Frontal cortex (tissue), 1 donor: ENCODE results near the gene HDAC3. TPM values are rescaled to one million over a fixed set of nuclear protein-coding genes. Genes with fewer than 3 reads are reported as not detected.

Experiments
- small RNA-seq: library from RNA; depleted of rRNA; stranded (forward); fragments of <200 nt; gene quantifications from one replicate; pipeline ENCODE3, GENCODE V24; 2014
- total RNA-seq: library from RNA; depleted of rRNA; stranded (reverse); fragments of >200 nt; gene quantifications from one replicate; pipeline ENCODE4 v1.2.3, GENCODE V29; 2014

Gene HDAC3
- total RNA-seq, 1 donor from 2014 or later: 44.8 TPM

Small RNAs within 50 kb of the gene (small RNA-seq; reads per million reads assigned to genes)
- not detected for gene RPS27AP10

Other genes starting within 250 kb of the HDAC3 start
- 8.6 TPM for gene PCDHGB4, start 249.2 kb downstream of the HDAC3 start, total RNA-seq
- gene PCDHGA8, start 244.2 kb downstream of the HDAC3 start, total RNA-seq: 5.7 TPM
- gene PCDHGB5, start 238.9 kb downstream of the HDAC3 start, total RNA-seq: 13.0 TPM
- gene PCDHGA9, start 234.1 kb downstream of the HDAC3 start, total RNA-seq: 6.9 TPM
- 9.8 TPM for gene PCDHGB6, start 228.8 kb downstream of the HDAC3 start, total RNA-seq
- gene PCDHGA10, start 223.9 kb downstream of the HDAC3 start, total RNA-seq: 9.8 TPM
- gene PCDHGB7, start 219.2 kb downstream of the HDAC3 start, total RNA-seq: 10.6 TPM
- gene PCDHGA11, start 215.8 kb downstream of the HDAC3 start, total RNA-seq: 10.6 TPM
- 3.7 TPM for gene PCDHGA12, start 206.3 kb downstream of the HDAC3 start, total RNA-seq
- gene PCDHGC3, start 160.9 kb downstream of the HDAC3 start, total RNA-seq: 20.8 TPM
- 65.2 TPM for gene PCDHGC4, start 151.8 kb downstream of the HDAC3 start, total RNA-seq
- 4.9 TPM for gene PCDHGC5, start 147.8 kb downstream of the HDAC3 start, total RNA-seq
- 22.4 TPM for gene DIAPH1, start 17.8 kb downstream of the HDAC3 start, total RNA-seq
- 7.3 TPM for gene RELL2, start 148 bp upstream of the HDAC3 start, total RNA-seq
- gene FCHSD1, start 14.6 kb upstream of the HDAC3 start, total RNA-seq: 0.82 TPM
- gene ARAP3, start 45.4 kb upstream of the HDAC3 start, total RNA-seq: 2.4 TPM
- 41.2 TPM for gene PCDH1, start 241.6 kb upstream of the HDAC3 start, total RNA-seq